GM21367 (cell line): ENCODE results near the gene SAMD8.
"Not testable (repeated sequence)": the region's sequence is repeated elsewhere in the genome, so short reads cannot be mapped to it uniquely, and the experiment has no call there.

Experiments used
- ATAC-seq: cut with Tn5 transposase; IDR thresholded peaks from one replicate; pipeline ENCODE4 v1.9.1; 2021; ENCODE audit not compliant: unreplicated experiment

The SAMD8 gene

DNA sequence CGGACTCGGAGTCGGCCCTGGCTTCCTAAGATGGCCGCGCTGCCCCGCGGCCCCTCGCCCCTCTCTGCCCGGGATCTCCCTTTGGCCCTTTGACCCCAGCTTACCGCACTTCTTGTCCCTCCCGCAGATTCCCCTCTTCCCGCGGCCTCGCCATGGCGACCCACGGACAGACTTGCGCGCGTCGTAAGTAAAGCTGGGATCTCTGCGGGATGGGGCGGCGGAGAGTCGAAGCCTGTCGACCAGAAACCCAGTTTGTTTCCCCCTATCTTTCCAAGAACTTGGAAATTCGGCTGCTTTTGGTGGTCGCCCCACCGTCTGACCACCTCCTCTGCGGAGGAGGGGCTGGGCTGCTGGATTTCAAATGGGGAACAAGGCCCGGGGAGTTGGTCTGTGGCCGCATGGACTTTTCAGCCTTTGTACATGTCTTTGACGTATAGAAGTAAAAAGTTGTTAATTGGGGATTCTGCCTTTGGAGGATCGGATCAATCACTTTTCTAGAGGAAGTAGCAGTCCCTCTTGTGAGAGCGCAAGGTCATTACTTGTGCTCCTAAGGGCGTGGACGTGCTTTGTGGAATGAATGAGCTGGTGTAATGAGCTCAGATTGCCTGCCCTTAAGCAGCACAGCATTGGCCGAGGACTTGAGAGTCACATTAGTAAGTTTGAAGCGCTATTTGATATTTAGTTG lies 99.7 kb downstream of the SAMD8 start:
- no peak for ATAC-seq

DNA sequence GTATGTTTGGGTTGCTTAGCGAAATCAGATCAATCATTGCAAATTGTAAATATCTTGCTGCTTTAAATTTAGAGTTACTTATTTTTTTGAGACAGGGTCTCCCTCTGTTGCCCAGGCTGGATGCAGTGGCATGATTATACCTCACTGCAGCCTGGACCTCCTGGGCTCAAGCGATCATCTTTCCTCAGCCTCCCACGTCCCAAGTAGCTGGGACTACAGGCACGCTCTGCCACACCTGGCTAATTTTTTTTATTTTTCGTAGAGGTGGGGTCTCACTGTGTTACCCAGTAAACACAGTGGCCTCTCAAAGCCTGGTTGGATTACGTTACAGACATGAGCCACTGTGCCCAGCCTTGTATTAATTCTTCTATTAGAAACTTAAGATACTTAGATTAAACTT lies 100.9 kb downstream of the SAMD8 start:
- no peak for ATAC-seq

DNA sequence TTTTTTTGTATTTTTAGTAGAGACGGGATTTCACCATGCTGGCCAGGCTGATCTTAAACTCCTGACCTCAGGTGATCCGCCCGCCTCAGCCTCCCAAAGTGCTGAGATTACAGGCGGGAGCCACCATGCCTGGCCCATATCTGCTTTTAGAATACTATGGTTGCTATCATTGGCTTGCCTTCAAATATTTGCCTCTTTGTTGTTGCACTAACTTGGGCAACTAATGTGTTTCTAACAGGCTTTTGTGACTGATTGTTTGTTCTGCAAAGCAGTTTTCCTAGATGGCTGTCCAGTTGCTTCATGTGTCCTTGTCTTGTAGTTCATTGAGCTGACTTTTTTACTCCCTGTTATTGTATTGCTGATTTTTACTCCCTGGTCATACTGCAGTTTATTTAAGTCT lies 108.8 kb downstream of the SAMD8 start:
- ATAC-seq, result no peak

DNA sequence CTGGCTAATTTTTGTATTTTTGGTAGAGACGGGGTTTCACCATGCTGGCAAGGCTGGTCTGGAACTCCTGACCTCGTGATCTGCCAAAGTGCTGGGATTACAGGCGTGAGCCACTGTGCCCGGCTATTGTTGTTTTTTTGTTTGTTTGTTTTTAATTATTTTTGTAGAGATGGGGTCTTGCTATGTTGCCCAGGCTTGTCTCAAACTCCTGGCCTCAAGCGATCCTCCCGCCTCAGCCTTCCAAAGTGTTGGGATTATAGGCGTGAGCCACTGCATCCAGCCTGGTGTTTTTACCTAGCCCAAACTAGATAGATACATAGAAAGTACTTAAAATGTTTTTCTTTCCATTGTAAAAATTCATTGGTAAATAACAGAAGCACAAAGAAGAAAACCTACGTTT lies 110.0 kb downstream of the SAMD8 start:
- not testable (repeated sequence) for ATAC-seq

DNA sequence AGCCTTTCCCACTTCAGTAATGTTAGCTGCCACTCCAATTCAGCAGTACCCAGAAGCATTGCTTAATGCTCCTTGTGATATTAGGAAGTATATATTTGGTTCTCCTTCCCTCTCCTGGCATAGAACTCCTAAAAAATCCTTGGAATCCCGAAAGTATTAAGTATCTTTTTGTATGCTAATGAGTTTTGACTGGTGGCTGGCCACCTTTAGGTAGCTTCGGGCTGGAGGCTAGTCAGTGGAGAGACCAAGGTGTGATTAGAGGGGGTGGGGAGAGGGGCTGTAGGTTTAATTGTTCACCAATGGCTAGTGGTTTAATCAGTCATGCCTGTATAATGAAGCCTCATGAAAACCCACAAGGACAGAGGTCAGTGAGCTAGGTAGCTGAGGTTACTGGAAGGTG lies 112.1 kb downstream of the SAMD8 start:
- no peak for ATAC-seq

DNA sequence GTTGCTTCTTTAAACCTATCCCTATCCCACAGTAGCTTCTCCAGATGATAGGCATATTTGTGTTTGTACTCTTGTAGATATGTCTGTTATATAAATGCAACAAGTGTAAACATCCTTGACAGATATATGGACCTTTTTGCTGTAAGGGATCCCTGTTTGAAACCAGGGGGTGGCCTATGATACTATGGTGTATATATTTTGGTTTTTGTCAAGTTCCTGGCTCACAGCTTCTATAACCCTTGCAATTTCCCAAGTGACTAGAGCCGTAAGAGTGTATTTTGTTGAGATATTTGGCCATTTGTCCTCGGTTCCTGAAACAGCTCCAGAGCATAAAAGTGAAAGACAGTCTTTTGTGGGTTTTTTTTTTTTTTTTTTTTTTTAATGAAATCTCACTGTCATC lies 114.6 kb downstream of the SAMD8 start:
- ATAC-seq, result no peak

DNA sequence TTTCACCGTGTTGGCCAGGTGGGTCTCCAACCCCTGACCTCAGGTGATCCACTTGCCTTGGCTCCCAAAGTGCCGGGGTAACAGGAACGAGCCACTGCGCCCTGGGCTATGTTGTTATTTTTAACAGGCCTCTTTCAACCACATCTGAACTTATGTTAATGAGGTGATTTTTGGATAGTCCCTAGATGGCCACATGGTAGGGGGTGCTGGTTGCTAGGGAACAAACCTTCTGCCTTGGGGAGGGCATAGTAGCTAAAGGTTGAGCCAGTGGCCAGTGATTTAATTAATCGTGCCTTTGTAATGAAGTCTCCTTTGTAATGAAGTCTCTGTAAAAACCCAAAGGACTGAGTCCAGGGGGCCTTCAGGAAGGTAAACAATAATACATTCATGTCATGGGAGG lies 115.2 kb downstream of the SAMD8 start:
- ATAC-seq, result no peak

DNA sequence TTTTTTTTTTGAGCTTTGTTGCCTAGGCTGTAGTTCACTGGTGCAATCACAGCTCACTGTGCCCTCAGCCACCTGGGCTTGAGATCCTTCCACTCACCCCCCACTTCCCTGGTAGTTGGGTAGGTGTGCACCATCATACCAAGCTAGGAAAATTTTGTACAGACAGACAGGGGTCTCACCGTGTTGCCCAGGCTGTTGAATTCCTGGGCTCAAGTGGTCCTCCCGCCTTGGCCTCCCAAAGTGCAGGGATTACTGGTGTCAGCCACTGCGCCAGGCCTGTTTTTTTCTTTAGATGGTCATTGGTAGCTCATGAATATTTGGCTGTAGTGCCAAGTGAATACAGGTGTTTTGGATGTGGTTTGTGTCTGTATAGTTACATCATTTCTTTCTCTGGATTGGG lies 116.8 kb downstream of the SAMD8 start:
- ATAC-seq, result no peak

DNA sequence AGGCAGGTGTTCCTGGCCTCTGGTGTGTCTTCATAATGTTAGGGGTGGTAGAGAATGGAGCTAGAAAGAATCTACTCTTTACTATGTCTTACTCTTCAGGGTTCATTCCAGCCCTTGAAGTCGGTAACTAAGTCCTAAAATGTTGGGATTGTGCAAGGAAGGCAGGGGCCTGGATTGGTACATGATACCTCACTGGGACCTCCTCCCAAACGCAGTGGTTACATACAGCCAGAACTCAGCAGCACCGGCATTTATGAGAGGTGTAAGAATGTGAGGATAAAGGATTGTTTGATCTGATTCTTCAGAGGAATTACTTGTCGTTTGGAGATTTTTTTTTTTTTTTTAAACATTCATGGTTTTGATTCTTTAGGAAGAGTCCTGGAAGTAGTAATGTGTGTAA lies 117.4 kb downstream of the SAMD8 start:
- no peak for ATAC-seq

DNA sequence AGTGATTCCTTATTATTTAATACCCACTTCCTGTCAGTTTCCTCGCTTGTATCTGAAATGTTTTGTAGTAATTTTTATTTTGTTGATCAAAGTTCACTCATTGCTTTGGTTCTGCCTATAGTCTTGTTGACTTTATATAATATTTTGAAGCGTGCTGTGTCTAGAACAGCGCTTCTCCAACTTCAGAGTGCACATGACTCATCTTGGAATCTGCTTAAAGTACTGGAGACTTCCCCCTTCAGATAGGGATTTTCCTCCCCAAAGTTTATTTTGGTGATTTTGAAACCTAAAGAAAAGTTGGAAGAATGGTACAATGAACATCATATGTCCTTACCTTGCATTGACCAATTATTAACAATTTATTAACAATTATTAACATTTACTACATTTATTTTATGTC lies 118.5 kb downstream of the SAMD8 start:
- no peak for ATAC-seq

DNA sequence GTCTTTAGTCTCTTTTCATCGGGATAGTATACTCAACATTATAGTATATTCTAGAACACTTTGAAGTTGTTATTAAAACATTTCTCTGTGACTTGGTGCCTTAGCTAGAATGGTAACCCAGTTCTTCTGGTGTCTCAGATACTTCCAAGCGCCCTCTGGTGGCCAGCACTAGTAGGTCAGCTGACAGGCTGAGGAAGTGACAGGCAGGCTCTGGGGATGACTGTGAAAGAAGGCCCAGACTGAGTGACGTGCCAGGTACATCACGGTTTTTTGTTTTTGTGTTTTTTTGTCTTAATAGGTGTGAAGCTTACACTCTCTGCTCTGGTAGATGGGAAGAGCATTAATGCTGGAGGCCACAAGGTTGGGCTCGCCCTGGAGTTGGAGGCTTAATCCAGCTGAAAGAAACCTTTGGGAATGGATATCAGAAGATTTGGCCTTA lies 119.2 kb downstream of the SAMD8 start:
- ATAC-seq, result peak; percentile 26
